Left ventricle myocardium inferior (tissue), 1 donor: ENCODE data around the gene ADAMTSL5. TPM values are rescaled to one million over a fixed set of nuclear protein-coding genes. Genes with fewer than 3 reads are reported as not detected.
A peak's percentile ranks its signal among the peaks of the same experiment; 100 is the strongest.
"Not testable (repeated sequence)": the region's sequence is repeated elsewhere in the genome, so short reads cannot be mapped to it uniquely, and the experiment has no call there.

Experiments used
- DNase-seq: peaks from one replicate; pipeline ENCODE4 v3.0.0-alpha.2; 2020
- H3K27ac ChIP-seq: fragments of 200-600 bp; replicated peaks from 2 replicates; pipeline ENCODE4 v1.8.0; 2021
- H3K27me3 ChIP-seq: fragments of 200-600 bp; 2 replicates; pipeline ENCODE4 v1.8.0; 2021; ENCODE audit warnings: low read depth
- H3K36me3 ChIP-seq: fragments of 200-600 bp; 2 replicates; pipeline ENCODE4 v1.8.0; 2021
- H3K4me1 ChIP-seq: fragments of 200-600 bp; 2 replicates; pipeline ENCODE4 v1.8.0; 2021
- H3K4me3 ChIP-seq: fragments of 200-600 bp; 2 replicates; pipeline ENCODE4 v1.8.0; 2021; ENCODE audit warnings: mild to moderate bottlenecking, moderate library complexity
- H3K9me3 ChIP-seq: fragments of 200-600 bp; replicated peaks from 2 replicates; pipeline ENCODE4 v1.8.0; 2021
- CTCF ChIP-seq: fragments of 200-600 bp; IDR thresholded peaks from 2 replicates; pipeline ENCODE4 v1.8.0; 2021; ENCODE audit warnings: antibody characterized with exemption, mild to moderate bottlenecking, borderline replicate concordance
- intact Hi-C: fragments of 100-400 bp; cut with micrococcal nuclease; formaldehyde crosslinking; loops from one replicate; pipeline ENCODE4 v1.11.0; 2022
- total RNA-seq: library from RNA; stranded (reverse); fragmentation: NEBNext Ultra II Directional; extraction: Animal tissue kit (Norgen Biotek cat#: 25700); gene quantifications from one replicate; pipeline ENCODE4 v1.2.1, GENCODE V29; 2021
- donor health status: DM: no; HTN: yes; CAD: no; lungs with severe emphysema.

The ADAMTSL5 gene
- total RNA-seq, 1 donor from 2014 or later: 36.8 TPM

DNA sequence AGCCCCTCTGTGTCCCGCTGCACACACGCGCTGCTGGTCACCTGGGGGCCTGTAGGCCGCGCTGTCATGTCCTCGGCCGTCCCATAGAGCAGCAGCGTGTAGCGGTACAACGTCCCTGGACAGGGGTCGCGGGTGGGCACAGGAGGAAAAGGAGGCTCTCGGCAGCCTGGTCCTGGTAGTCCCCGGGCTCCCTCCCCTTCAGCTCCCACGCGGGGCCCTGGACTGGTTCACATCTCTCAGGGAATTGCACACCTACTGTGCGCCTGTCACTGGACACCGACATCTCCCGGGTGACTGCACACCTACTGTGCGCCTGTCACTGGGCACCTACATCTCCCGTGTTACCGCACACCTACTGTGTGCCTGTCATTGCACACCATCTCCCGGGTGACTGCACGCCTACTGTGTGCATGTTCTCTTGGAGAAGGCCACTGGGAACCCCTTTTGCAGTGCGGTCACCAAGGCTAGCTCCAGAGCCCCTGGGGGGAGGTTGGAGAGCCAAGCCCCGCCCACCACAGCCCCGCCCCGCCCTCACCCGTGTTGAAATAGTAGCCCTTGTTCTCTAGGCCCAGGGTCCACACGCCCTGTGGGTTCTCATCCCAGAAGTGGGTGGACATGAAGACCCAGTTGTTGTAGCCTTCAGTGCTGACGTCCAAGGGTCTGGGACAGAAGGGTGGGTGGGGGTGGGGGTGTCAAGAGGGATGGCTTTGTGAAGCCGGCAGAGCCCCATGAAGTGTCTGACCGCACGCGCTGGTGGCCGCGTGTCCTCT lies 30.3 kb downstream of the ADAMTSL5 start:
- TF ChIP-seq CTCF: no peak
- Histone ChIP-seq H3K27ac (no peak overlapping the region), H3K9me3 (no peaks in the 10 kb centered on the region), H3K4me1 (peaks cover 20% of the 10 kb centered on the region), H3K4me3 (no peak overlapping the region), H3K36me3 (no peaks in the 10 kb centered on the region), H3K27me3 (no peaks in the 10 kb centered on the region)
- intact Hi-C loops: no loop called here
- DNase-seq: no peak

GRCh38 chr19:1481893-1482360 lies 30.9 kb downstream of the ADAMTSL5 start:
- Histone ChIP-seq H3K36me3 (no peaks in the 10 kb centered on the region), H3K4me3 (no peak overlapping the region), H3K9me3 (no peaks in the 10 kb centered on the region), H3K27me3 (no peaks in the 10 kb centered on the region), H3K4me1 (peaks cover 23% of the 10 kb centered on the region), H3K27ac (no peak overlapping the region)
- no peak for DNase-seq
- no peak for TF ChIP-seq CTCF
- intact Hi-C loops: no loop called here

DNA sequence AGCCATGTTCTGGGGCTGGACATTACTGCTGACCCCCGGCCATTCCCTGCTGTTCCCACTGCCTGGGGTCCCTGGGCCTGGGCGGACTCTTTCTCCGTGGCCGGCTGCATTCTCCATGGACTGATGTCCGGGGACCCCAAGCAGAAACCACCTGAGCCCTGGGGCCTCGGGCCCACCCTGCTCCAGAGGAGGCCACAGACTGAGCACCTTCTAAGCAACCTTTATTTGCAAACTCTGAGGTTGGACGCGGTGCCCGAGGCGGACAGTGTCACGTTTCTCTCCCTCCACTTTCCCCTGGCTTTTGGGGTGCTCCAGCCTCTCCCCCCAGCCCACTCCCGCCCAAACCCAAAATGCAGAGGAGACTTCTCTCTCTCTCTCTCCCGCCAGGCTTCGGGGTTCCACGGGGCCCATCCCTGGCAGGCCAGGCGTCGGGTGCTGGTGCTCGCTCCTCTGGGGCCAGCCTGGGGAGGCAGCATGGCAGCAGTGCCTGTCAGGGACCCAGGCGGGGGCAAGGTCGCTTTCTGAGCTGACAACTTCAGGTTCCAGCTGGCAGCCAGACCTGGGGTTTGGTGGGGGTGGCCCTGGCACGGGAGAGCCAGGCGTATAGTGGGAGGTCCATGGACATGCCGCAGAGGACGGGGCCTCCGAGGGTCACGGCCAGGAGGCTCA lies 31.5 kb downstream of the ADAMTSL5 start:
- intact Hi-C loops: no loop called here

DNA sequence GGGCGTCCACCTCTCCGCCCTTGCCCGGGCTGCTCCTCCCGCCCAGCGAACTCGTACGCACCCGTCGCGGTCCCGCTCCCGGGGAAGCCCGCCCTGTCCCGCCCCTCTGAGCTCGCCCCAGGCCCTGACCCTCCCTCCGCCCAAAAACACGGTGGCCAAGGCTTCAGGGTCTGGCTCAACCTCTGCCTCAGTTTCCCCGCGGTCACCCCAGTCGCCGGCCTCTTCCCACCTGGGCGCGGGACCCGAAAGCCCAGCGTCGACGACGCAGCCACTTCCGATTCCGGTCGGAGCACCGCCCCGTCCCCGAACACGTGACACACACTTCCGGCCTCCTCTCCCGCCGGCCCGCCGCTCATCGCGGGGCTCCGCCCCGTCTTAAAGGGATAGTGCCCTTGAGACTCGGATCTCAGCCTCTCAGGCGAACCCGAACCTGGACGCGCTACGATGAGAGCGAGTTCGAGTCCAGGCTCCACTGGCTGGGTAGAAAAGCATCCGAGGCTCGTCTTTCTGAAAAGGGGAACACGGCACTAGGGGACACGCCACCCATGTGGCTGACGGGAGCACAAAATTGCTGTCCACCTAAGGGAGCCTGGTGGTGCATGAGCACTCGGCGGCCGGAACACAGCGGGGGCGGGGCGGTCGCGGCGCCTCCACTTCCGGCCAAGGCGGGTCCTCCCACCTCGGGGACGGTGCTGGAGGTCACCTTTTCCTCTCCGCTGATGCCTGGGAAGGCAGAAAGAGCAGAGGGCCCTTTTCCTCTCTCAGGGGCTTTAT lies 33.7 kb downstream of the ADAMTSL5 start, which contains the start of gene C19orf25:
C19orf25 (minus strand) TSS at position 282 of the 774 bp plus-strand sequence. CDS start 312 bp downstream, outside the sequence.
- H3K27me3 ChIP-seq: no peaks in the 10 kb centered on the region
- H3K27ac ChIP-seq: peak within 1 kb of the TSS; percentile 86
- H3K9me3 ChIP-seq: no peaks in the 10 kb centered on the region
- TF ChIP-seq CTCF: no peak
- intact Hi-C loops: no loop called here
- peaks cover 32% of the 10 kb centered on the region for H3K4me1 ChIP-seq
- H3K36me3 ChIP-seq: peaks cover 4% of the 10 kb centered on the region
- peak within 1 kb of the TSS; percentile 100 for H3K4me3 ChIP-seq
- peak; percentile 94 for DNase-seq

More for the DNA sequence above, 31.5 kb downstream of the ADAMTSL5 start:
- no peak for TF ChIP-seq CTCF
- no peak for DNase-seq
- H3K4me1 ChIP-seq: peaks cover 23% of the 10 kb centered on the region
- H3K36me3 ChIP-seq: peaks cover under 1% of the 10 kb centered on the region
- no peaks in the 10 kb centered on the region for H3K27me3 ChIP-seq
- H3K9me3 ChIP-seq: no peaks in the 10 kb centered on the region
- no peak overlapping the region for H3K4me3 ChIP-seq
- H3K27ac ChIP-seq: no peak overlapping the region

- intact Hi-C loops, H3K36me3 ChIP-seq, DNase-seq, H3K9me3 ChIP-seq, H3K27ac ChIP-seq, H3K4me3 ChIP-seq, H3K27me3 ChIP-seq: not testable (repeated sequence)
- H3K4me1 ChIP-seq: peaks cover 43% of the 10 kb centered on the region
These were observed 35.8 kb downstream of the ADAMTSL5 start for GRCh38 chr19:1477056-1477455.
